Inferior parietal cortex (tissue), 1 donor: ENCODE data around the gene CXCL9.
A peak's percentile ranks its signal among the peaks of the same experiment; 100 is the strongest.
"Not testable (repeated sequence)": the region's sequence is repeated elsewhere in the genome, so short reads cannot be mapped to it uniquely, and the experiment has no call there.

Experiments
- DNase-seq: peaks from one replicate; pipeline ENCODE4 v3.0.0-alpha.2; 2016; ENCODE audit errors: extremely low spot score

Gene CXCL9

DNA sequence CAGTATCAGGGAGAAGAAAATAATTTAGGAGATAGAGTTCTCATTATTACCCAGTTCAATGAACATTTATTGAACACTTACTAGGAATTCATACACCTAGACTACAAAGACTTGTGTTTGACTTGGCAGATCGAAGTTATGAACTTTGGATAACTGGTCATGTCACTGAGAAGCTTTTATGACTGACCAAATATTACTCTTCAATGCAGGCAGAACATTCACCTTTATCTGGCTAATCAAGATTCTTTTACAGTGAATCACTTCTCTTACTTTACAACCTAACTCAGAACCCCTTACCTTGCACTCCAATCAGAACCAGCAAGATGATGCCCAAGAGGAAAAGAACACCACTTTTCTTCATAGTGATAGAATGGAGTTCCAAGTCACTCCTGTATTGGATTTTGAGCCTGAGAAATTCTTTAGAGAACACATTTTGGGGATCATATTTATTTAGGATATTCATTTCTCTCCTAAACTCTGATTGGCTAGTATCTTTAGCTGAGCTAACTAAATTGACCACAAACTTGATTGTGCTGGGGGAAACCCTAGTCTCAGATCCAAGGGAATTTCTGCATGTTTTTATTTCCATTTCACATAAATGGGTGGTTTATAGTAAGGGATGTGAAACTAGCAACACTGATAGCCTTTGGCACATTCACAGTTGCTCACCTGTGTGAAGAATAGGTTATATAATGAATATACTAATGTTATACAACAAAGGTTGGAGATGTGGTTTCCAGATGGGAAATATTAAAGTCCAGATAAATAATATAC is at the start of gene CXCL9:
Gene CXCL9 (minus strand): TSS at position 421 of the 774 bp plus-strand sequence. CDS start 60 bp downstream, at position 361.
- DNase-seq = no peak

- DNase-seq = no peak
Observed at GRCh38 chr4:76055421-76055820, 48.1 kb upstream of the CXCL9 start.

DNA sequence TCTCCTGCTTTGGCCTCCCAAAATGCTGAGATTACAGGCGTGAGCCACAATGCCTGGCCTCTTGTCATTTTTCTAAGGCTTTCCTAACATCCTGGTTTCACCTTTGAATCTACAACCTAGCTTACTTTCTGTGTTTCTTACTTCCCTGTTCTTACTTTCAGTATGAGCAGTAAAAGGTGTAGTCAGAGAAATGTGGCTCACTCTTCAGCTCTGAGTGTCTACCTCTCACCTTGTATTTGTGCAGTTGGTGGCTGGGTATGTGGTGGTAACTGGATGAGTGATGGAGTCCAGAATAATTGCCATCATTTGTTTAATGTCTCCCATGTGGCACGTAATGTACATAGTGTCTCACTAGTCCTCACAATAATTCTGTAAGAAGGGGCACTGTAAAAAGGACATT is 47.7 kb upstream of the CXCL9 start:
- no peak for DNase-seq

DNA sequence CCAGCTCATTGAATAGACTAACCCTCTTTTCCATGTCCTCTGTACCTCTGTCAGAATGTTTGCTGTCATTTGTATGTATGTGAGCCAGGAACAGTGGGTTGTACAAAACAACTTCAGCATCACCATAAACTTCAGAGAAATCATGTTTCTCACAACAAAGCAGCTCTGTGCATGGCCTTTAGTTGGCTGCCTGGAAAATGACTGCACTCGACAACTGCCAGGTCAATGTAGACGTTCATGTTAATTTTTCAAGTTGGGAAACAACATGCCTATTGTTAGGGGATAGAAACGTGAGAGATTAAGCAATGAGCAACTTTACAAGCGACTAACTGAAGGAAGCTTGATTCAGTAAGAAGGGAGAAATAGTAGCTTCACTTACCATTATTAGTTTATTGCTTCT is 46.4 kb upstream of the CXCL9 start:
- DNase-seq = no peak

DNA sequence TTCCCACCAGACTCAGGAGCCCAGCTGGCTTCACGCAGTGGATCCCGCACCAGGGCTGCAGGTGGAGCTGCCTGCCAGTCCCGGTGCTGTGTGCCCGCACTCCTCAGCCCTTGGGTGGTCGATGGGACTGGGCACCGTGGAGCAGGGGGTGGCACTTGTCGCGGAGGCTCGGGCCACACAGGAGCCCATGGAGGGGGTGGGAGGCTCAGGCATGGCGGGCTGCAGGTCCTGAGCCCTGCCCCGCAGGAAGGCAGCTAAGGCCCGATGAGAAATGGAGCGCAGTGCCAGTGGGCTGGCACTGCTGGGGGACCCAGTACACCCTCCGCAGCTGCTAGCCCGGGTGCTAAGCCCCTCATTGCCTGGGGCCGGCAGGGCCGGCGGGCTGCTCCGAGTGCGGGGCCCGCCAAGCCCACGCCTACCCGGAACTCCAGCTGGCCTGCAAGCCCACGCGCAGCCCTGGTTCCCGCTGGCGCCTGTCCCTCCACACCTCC is 43.3 kb upstream of the CXCL9 start:
- DNase-seq = not testable (repeated sequence)

- not testable (repeated sequence) for DNase-seq
Observed at GRCh38 chr4:76049860-76050416, 42.6 kb upstream of the CXCL9 start.

- DNase-seq = not testable (repeated sequence)
Observed at GRCh38 chr4:76044686-76045085, 37.4 kb upstream of the CXCL9 start.

- not testable (repeated sequence) for DNase-seq
Observed at GRCh38 chr4:76043306-76043705, 36.0 kb upstream of the CXCL9 start.

- not testable (repeated sequence) for DNase-seq
Observed at GRCh38 chr4:76042241-76042998, 35.1 kb upstream of the CXCL9 start.

GRCh38 chr4:76036855-76037254 is 29.5 kb upstream of the CXCL9 start:
- no peak for DNase-seq

DNA sequence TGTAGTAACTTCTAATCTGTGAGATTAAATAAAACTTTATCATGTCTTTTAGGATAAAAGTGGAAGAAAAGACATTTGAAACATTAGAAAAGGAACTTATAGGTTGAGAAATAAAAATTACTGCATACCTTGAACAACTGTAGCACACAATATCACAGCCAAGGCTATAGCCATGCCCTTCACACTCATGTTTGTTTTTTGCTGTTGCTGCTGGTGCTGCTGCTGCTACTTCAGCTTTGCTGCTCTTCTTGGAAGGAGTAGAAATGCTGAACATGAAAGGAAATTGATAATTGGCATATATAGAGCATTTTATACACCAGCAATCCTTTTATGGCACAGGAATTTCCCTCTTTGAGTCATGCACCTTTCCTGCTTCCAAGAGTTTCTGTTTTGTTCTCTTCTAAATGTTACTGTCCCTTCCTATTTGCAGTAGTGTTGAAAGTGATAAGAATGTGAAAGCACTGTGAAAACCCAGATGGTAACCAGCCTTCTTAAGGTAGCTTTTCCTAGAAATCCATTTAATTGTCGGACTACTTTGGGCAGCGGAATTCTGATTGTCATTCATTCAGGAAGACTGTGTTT is 28.6 kb upstream of the CXCL9 start, which contains the start of gene CXCL11:
Gene CXCL11 (minus strand): TSS at position 272 of the 582 bp plus-strand sequence. CDS start 83 bp downstream, at position 189.
- DNase-seq = no peak

DNA sequence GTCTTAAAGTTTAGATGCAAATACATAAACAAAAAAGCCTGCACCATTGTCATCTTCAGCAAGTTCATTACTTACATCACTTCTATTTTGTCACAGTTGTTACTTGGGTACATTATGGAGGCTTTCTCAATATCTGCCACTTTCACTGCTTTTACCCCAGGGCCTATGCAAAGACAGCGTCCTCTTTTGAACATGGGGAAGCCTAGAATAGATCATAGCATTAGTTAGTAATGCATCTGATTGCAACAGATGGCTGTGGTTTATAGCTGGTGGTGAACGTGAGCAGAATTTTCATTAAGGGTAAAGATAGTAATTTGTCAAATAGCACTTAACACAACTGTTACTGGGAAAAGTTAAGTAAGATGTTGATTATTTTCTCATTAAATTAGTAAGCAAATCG is 27.8 kb upstream of the CXCL9 start:
- no peak for DNase-seq

DNA sequence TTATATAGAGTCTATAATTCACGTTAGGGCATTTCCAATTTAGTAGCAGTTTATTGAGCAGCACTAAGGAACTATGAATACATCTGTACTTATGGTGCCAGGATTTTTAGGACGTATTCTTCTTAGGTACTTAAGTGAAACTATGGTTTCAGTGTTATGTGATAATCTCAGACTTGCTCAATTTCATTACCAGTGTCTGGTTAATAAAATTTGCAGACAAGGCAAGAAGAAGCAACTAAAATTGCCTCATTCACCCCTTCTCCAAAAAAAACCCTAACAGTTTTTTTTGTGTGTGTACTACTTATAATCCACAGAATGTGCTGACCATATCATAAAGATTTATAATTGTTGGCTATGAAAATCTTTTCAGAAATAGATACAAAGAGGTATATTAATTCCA is 22.0 kb upstream of the CXCL9 start:
- DNase-seq = no peak

DNA sequence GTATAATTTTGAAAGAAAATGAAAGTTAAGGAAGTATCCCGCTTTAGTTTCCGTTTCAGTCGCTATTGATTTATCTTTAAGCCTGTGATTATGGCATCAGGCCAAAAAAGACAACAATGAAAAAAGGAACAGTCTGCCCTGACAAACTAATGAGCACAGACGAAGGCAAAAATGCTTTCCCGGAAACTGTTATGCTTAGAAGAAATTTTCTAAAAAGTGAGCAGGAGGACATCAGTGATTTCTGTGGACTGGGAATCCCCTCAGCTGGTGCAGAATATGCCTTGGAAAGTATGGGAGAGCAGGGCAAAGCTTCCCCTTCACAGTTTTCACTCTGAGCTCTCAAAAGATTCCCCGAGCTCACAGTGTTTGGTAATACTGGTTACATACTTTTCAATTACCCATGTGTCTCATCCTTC is 21.0 kb upstream of the CXCL9 start:
- DNase-seq = peak; percentile 26

DNA sequence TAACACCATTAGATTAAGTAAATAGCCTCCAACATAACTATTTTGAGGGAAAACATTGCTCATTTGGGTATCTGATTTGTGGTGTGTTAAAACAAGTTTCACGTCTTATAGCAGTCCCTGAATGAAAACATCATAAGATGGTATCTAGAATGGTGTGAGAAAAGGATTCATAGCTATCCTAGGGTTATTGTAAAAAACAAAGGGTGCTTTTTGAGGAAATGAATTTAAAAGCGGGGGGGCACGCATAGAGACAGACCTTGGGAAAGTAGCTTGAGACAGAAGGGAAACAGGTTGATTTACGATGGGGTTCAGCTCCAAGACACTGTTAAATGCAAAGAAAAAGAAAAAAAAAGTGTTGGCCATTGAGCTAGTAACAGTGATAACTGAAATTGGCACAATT is 16.8 kb upstream of the CXCL9 start:
- no peak for DNase-seq

DNA sequence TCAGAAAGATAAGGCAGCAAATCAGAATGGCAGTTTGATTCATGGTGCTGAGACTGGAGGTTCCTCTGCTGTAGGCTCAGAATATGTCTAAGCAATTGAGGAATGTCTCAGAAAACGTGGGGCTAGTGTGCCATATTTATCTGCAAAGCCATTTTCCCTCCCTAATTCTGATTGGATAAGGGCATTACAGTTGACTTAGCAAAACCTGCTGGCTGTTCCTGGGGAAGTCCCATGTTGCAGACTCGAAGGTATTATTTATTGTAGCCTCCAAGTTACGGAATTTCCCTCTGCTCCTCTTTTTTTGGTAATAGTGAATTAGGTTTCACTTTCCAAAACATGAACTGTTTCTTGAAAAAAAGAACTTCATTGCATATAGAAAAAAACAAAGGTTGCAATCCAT is 16.1 kb upstream of the CXCL9 start, which contains the start of gene CXCL10:
Gene CXCL10 (minus strand): TSS at position 109 of the 400 bp plus-strand sequence. CDS start 66 bp downstream, at position 43.
- DNase-seq = no peak

GRCh38 chr4:76022677-76023076 is 15.4 kb upstream of the CXCL9 start:
- DNase-seq = no peak

DNA sequence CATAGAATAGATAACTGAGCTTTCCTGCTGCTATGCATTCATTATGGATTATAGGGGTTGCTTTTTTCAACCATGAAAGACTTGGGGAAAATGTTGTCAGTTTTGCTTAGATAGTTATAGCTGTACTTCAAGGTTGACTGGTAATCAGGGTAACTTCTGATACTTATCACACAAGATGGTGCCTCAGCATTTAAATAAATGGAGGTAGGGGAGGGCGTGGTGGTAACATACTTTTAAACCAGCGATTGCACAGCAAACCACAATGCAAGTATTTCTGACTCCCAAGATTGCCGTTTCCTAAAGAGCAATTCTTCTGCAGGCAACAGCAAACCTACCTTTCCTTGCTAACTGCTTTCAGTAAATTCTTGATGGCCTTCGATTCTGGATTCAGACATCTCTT is 14.7 kb upstream of the CXCL9 start:
- DNase-seq = no peak

GRCh38 chr4:76017056-76017686 is 9.9 kb upstream of the CXCL9 start:
- DNase-seq = no peak

- no peak for DNase-seq
Observed at GRCh38 chr4:76016393-76016792, 9.1 kb upstream of the CXCL9 start.

GRCh38 chr4:76013540-76013939 is 6.2 kb upstream of the CXCL9 start:
- no peak for DNase-seq
